ENCODE data around the gene PIP5K1C.

DNA sequence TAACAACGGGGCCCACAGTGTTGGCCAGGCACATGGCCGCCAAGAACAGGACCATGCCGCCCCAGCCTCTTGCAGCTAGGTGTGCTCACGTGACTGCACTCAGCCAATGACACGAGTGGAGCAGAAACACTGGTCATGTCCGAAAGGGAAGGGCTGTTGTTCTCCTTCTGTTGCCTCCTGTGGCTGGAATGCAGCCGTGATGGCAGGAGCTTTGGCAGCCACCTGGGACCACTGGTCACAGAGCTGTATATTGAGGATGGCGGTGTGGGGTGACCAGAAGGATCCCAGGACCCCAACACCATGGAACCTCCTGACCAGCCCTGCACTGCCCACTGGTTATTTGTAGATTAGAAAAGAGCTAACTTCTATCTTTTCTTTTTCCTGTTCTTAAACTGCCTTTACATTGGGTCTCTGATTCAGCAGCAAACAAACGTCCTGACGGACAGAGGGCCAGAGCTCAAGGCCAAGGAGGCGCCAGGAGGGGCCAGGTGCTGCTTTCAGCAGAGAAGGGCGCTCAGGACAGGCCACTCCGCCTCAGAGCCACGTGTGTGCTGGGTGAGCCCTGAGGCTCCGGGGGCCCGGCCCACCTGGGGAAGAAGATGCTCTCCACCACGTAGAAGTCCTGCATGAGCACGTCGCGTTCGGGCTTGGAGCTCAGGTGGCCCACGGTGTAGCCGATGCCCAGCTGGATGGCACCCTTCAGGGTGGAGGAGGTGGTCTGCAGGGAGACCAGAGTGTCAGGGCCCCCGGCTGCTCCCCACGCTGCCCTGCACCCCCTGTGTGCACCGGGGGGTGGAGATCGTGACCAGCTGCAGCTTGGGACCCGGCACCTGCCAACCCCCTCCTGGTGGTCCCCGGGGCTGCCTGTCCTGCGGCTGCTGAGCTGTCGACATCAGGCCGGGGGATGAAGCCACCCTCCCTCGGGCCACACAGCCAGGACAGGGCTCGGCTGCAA lies 38.7 kb downstream of the PIP5K1C start:
- no peak for TF ChIP-seq CREB1 (CRISPR knock-in tag; IDR thresholded peaks at IDR 0.05)
- TF ChIP-seq, protein P1, sequence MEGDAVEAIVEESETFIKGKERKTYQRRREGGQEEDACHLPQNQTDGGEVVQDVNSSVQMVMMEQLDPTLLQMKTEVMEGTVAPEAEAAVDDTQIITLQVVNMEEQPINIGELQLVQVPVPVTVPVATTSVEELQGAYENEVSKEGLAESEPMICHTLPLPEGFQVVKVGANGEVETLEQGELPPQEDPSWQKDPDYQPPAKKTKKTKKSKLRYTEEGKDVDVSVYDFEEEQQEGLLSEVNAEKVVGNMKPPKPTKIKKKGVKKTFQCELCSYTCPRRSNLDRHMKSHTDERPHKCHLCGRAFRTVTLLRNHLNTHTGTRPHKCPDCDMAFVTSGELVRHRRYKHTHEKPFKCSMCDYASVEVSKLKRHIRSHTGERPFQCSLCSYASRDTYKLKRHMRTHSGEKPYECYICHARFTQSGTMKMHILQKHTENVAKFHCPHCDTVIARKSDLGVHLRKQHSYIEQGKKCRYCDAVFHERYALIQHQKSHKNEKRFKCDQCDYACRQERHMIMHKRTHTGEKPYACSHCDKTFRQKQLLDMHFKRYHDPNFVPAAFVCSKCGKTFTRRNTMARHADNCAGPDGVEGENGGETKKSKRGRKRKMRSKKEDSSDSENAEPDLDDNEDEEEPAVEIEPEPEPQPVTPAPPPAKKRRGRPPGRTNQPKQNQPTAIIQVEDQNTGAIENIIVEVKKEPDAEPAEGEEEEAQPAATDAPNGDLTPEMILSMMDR (IDR thresholded peaks at IDR 0.05) = no peak
- TF ChIP-seq TEAD4 (CRISPR knock-in tag; IDR thresholded peaks at IDR 0.05) = no peak
- no peak for TF ChIP-seq NR3C1 (CRISPR knock-in tag; conservative IDR thresholded peaks at IDR 0.05; ENCODE audit: low read depth)
- TF ChIP-seq RELA (CRISPR knock-in tag; IDR thresholded peaks at IDR 0.05; ENCODE audit: borderline replicate concordance) = no peak
- TF ChIP-seq, protein P2, sequence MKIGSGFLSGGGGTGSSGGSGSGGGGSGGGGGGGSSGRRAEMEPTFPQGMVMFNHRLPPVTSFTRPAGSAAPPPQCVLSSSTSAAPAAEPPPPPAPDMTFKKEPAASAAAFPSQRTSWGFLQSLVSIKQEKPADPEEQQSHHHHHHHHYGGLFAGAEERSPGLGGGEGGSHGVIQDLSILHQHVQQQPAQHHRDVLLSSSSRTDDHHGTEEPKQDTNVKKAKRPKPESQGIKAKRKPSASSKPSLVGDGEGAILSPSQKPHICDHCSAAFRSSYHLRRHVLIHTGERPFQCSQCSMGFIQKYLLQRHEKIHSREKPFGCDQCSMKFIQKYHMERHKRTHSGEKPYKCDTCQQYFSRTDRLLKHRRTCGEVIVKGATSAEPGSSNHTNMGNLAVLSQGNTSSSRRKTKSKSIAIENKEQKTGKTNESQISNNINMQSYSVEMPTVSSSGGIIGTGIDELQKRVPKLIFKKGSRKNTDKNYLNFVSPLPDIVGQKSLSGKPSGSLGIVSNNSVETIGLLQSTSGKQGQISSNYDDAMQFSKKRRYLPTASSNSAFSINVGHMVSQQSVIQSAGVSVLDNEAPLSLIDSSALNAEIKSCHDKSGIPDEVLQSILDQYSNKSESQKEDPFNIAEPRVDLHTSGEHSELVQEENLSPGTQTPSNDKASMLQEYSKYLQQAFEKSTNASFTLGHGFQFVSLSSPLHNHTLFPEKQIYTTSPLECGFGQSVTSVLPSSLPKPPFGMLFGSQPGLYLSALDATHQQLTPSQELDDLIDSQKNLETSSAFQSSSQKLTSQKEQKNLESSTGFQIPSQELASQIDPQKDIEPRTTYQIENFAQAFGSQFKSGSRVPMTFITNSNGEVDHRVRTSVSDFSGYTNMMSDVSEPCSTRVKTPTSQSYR (CRISPR knock-in tag; IDR thresholded peaks at IDR 0.05) = no peak
- TF ChIP-seq GABPB1 (CRISPR knock-in tag; IDR thresholded peaks at IDR 0.05) = no peak
- TF ChIP-seq, protein P3, sequence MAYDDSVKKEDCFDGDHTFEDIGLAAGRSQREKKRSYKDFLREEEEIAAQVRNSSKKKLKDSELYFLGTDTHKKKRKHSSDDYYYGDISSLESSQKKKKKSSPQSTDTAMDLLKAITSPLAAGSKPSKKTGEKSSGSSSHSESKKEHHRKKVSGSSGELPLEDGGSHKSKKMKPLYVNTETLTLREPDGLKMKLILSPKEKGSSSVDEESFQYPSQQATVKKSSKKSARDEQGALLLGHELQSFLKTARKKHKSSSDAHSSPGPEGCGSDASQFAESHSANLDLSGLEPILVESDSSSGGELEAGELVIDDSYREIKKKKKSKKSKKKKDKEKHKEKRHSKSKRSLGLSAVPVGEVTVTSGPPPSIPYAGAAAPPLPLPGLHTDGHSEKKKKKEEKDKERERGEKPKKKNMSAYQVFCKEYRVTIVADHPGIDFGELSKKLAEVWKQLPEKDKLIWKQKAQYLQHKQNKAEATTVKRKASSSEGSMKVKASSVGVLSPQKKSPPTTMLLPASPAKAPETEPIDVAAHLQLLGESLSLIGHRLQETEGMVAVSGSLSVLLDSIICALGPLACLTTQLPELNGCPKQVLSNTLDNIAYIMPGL (CRISPR knock-in tag; IDR thresholded peaks at IDR 0.05) = no peak
- TF ChIP-seq NR2C2 (CRISPR knock-in tag; IDR thresholded peaks at IDR 0.05) = no peak
